HL-60 (cell line): ENCODE results near the gene TBC1D9B.

ENCODE experiments used
- DNase-seq, 2 experiments: peaks; one replicate each; pipeline ENCODE4 v3.0.0-alpha.2; 2010 to 2020; ENCODE audit warnings: low read depth in 1 of 2, low spot score in 1 of 2
- H3K27ac ChIP-seq: fragments of 250-450 bp; sonication (Bioruptor Pico); replicated peaks from 2 replicates; pipeline ENCODE4 v1.5.1; 2020; ENCODE audit warnings: mild to moderate bottlenecking, moderate library complexity
- H3K27me3 ChIP-seq: fragments of 250-450 bp; sonication (Bioruptor Pico); 2 replicates; pipeline ENCODE4 v1.5.1; 2021; ENCODE audit warnings: mild to moderate bottlenecking, moderate library complexity; ENCODE audit not compliant: insufficient read depth, poor library complexity, severe bottlenecking
- H3K4me3 ChIP-seq: replicated peaks from 2 replicates; pipeline ENCODE4 v1.5.1; 2011; ENCODE audit warnings: mild to moderate bottlenecking, control low read depth, low read length; ENCODE audit not compliant: insufficient read depth
- CTCF ChIP-seq: IDR thresholded peaks from one replicate; pipeline ENCODE4 v1.5.1; 2011; ENCODE audit warnings: low read length, control low read depth, inconsistent platforms; ENCODE audit not compliant: insufficient read depth
- GABPA ChIP-seq: IDR thresholded peaks from 2 replicates; pipeline ENCODE4 v1.6.1; 2012; ENCODE audit warnings: low read depth
- POLR2AphosphoS5 ChIP-seq: IDR thresholded peaks from 2 replicates; pipeline ENCODE4 v1.6.1; 2012; ENCODE audit warnings: low read depth
- REST ChIP-seq: IDR thresholded peaks from 2 replicates; pipeline ENCODE4 v1.6.1; 2012; ENCODE audit warnings: low read depth; ENCODE audit not compliant: insufficient replicate concordance
- SPI1 ChIP-seq: IDR thresholded peaks from 2 replicates; pipeline ENCODE4 v1.6.1; 2012; ENCODE audit warnings: low read depth, mild to moderate bottlenecking, borderline replicate concordance

TBC1D9B gene

GRCh38 chr5:179828756-179829421 is 78.8 kb downstream of the TBC1D9B start:
- no peak for DNase-seq
- H3K4me3 ChIP-seq = no peak overlapping the region
- H3K27me3 ChIP-seq = no peaks in the 10 kb centered on the region
- H3K27ac ChIP-seq = no peak overlapping the region
- TF ChIP-seq CTCF (no peak), SPI1 (no peak), REST (no peak), GABPA (no peak), POLR2AphosphoS5 (no peak; the same call in 1 of the 2 replicates)

GRCh38 chr5:179827680-179828079 is 80.0 kb downstream of the TBC1D9B start:
- DNase-seq = peak in 1 of 2 experiments; percentile 90
- TF ChIP-seq POLR2AphosphoS5 = peak; percentile 52
- no peak for TF ChIP-seq CTCF
- Histone ChIP-seq H3K4me3 (no peak overlapping the region), H3K27ac (peak overlapping the region; percentile 51), H3K27me3 (no peaks in the 10 kb centered on the region)

GRCh38 chr5:179825655-179826182 is 82.0 kb downstream of the TBC1D9B start:
- no peaks in the 10 kb centered on the region for H3K27me3 ChIP-seq
- DNase-seq = no peak
- no peak overlapping the region for H3K27ac ChIP-seq
- TF ChIP-seq REST = no peak
- no peak for TF ChIP-seq POLR2AphosphoS5
- TF ChIP-seq SPI1 = no peak
- TF ChIP-seq GABPA = no peak
- no peak for TF ChIP-seq CTCF
- no peak overlapping the region for H3K4me3 ChIP-seq

GRCh38 chr5:179824745-179825112 is 83.0 kb downstream of the TBC1D9B start:
- Histone ChIP-seq H3K27ac (no peak overlapping the region), H3K4me3 (no peak overlapping the region), H3K27me3 (no peaks in the 10 kb centered on the region)
- no peak for DNase-seq
- no peak for TF ChIP-seq GABPA
- TF ChIP-seq SPI1 = no peak
- no peak for TF ChIP-seq POLR2AphosphoS5
